ENCODE measurements around the gene ATP8B4.

- TF ChIP-seq MYC (IDR thresholded peaks at IDR 0.05; ENCODE audit: low read depth, low read length) (no peak), CTCF (IDR thresholded peaks at IDR 0.05; ENCODE audit: extremely low read depth in 1 of 2, insufficient read depth in 1 of 2, low read depth in 1 of 2, low read length in 2 of 2) (no peak), GATA2 (IDR thresholded peaks at IDR 0.05; ENCODE audit: insufficient read depth, insufficient read length, low read depth, low read length) (no peak), POLR2A (IDR thresholded peaks at IDR 0.05; ENCODE audit: low read depth, low read length) (no peak), EZH2 (IDR thresholded peaks at IDR 0.05; ENCODE audit: borderline replicate concordance, low read depth, low read length, severe bottlenecking) (no peak), POLR2AphosphoS5 (IDR thresholded peaks at IDR 0.05; ENCODE audit: insufficient read depth, low read depth, low read length) (no peak), JUN (IDR thresholded peaks at IDR 0.05; ENCODE audit: borderline replicate concordance, insufficient read depth, insufficient read length, low read depth) (no peak), FOS (IDR thresholded peaks at IDR 0.05; ENCODE audit: borderline replicate concordance, insufficient read depth, low read length) (no peak)
- TF ChIP-seq, protein P1, sequence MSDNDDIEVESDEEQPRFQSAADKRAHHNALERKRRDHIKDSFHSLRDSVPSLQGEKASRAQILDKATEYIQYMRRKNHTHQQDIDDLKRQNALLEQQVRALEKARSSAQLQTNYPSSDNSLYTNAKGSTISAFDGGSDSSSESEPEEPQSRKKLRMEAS (IDR thresholded peaks at IDR 0.05; ENCODE audit: insufficient read depth, insufficient read length) = no peak
Measured at GRCh38 chr15:49842031-49842730, 276.9 kb downstream of the ATP8B4 start.

Data from endothelial cell of umbilical vein (primary cell).